ENCODE measurements around the gene DUS1L.

DUS1L gene

DNA sequence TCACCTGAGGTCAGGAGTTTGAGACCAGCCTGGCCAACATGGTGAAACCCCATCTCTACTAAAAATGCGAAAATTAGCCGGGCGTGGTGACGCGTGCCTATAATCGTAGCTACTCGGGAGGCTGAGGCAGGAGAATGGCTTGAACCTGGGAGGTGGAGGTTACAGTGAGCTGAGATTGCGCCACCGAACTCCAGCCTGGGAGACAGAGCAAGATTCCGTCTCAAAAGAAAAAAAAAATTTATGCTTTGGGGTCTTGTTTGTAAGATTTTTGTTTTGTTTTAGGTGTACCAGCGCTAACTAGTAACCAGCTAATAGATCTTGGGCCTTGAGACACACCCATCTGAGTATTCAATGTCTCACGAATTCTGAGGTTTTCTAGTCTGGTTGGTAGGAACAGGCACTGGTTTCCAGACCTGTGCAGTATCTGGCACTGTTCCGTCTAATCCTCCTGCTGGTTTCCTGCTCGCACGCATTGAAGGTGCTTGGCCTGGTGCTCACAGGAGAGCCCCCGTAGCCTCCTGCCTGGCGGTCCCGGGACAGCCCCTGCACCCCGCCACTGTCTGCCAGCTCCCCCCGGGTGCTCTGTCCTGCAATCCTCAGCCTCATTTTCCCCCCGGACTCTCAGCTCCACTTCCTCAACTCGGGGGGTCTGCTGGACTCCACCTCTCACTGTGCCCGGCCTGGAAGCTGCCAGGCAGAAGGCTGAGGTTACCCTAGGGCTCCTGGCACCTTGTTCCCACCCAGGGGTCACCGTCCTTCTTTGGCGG, 10.6 kb upstream of the DUS1L start:
- no peak for DNase-seq

GRCh38 chr17:82073446-82073845, 7.8 kb upstream of the DUS1L start:
- no peak for DNase-seq

DNA sequence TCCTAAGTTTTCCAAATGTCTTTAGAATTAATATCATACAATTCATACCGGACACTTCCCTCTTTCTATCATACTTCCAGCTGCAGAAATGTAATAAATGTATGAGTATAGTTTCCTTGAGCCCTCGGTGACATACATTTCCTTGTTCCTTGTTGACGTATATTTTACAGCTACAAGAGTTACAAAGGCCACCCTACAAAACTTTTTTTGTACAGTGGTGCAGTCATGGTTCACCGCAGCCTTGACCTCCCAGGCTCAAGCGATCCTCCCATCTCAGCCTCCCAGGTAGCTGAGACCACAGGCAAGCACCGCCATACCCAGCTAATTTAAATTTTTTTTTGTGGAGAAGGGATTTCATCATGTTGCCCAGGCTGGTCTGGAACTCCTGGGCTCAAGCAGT, 7.2 kb upstream of the DUS1L start:
- DNase-seq = no peak

GRCh38 chr17:82070611-82071010, 5.0 kb upstream of the DUS1L start:
- DNase-seq = no peak

DNA sequence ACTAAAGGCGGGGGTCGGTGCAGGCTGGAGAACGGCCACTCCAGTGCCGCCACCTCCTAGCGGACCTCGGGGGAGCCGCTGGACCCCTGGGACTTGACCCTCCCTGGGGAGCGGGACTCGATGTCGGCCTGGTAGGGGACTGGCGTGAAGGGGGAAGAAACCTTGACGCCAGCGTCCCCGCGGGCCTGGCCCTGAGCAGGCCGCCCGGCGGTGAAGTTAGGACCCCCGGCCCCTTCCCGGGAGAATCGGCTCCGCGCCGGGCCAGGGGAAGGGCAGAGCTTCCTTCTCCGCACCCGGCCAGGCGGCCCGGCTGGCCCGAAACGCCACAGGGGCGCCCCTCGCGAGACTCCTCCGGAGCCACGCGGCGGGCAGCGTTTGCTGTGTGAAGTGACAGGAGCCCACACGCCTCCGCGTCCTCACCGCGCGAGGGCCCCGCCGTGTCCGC, 389 bp downstream of the DUS1L start:
- no peak for DNase-seq

DNA sequence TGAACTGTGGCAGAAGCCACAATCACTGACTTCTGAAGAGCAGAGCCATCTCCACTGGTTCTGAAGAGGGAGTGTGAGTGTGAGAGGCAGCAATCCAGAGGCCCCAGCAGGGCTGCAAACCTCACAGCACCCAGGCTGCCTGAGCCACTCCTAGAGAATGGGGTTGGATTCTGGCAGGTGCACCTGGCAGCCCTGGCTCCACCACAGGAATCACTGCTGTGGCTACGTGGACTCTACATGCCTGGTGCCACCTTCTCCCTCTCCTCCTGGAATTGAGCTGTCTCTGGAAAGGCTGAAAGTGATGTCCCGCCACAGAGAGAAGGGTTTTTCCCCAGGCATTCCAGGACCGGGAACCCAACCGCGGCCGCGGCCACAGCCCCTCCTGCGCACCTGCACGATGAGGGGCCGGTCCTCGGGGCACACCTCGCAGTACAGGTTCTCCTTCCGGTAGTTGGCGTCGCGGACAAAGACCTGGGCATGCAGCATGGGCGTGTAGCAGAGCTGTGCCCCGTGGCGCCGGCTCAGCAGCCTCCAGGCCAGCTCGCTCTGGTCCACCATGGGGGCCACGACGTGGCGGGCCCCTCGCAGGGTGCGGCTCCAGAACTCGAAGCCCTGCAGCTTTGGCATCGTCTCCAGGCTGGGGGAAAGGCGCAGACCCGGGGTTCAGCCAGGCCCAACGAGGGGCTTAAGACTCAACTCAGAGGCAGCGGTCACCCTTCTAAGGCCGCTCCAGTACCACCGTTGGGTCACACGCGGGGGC, 991 bp downstream of the DUS1L start:
- DNase-seq = no peak

- no peak for DNase-seq
Measured at GRCh38 chr17:82063424-82064415, 1.9 kb downstream of the DUS1L start.

GRCh38 chr17:82062984-82063368, 2.6 kb downstream of the DUS1L start:
- no peak for DNase-seq

GRCh38 chr17:82062076-82062983, 3.3 kb downstream of the DUS1L start:
- DNase-seq = no peak

- no peak for DNase-seq
Measured at GRCh38 chr17:82061047-82061925, 4.3 kb downstream of the DUS1L start.

DNA sequence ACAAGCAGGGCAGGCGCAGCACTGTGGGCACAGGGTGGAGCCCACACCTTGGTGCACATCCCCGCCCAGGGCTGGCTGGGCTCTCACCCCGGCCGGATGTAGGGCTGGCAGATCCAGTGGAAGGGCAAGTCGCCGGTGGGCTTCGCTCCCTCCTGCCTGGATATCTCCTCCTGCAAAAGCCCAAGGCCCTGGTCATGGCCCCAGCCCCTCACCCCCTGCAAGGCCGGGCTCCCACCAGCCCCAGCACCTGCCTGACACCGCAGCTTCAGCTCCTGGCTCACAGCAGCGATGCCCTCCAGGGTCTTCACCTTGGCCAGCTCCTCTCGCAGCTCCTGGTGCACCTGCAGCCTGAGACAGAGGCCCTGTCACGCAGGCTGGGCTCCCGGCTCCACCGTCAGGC, 5.0 kb downstream of the DUS1L start:
- DNase-seq = no peak

DNA sequence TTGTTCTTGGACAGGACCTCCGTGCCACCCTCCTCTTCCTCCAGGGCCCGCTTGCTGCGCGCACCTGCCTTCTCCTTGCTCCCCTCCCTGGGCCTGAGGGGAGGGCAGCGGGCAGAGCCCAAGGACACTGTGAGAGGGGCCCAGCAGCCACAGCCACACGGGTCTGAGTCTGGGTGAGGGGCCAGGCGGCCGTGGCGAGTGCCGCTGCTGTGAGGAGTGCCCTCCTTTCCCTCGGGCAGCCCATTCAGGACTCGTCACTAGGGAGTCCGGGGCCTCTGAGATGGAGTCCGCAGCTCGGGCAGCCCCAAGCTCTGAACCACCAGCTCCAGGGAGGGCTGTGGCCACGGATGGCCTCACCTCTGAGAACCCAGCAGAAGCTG, 5.6 kb downstream of the DUS1L start:
- DNase-seq = no peak

DNA sequence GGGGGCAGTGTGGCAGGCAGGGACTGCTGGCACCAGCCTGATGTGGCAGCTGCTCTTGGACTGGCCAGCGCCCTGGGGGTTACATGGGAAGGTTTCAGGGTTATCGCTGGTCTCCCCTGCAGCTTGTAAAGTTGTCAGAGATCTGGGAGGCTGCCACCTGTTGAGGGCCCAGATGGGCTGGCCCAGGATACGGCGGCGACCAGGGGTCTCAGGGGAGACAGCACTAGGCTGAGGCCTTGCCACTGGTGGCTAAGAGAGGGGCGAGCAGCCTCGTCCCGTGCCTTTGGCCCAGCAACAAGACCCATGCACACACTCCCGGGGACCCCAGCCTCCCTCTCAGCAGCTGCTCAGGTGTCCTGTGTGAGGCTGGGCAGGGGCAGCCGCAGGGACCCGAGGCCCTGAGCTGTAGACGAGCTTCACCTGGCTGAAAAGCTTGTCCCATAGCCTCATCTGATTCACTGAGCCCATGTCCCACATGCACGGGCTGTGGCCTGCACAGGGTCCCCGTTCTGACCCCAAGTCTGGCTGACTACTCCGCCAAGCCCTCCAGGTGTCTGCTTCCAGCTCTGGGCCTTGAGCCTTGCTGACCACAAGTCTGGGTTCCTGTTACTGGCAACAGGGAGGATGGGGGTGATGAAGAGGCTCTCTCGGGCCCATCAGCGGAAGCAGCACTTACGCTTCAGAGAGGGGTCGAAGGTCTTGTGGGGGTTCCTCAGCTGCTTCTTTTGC, 6.2 kb downstream of the DUS1L start:
- no peak for DNase-seq

DNA sequence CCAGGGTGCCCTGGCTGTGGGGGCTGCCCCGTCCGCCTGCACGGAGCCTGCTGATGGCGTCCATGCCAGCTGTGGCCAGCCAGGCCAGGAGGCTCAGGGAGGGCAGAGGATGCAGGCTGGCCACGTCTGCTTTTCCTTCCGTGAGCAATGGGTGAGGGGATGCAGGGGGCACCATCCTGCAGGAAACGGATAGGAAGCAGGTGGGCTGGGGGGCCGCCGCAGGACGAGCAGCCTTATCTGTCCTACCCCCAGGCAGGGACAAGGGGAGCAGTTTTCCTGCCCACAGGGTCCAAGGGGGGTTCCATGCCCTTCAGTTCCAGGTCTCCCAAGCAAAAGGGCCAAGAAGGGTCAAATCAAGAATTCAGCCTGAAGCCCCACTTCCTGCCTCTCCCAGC, 6.8 kb downstream of the DUS1L start:
- no peak for DNase-seq

GRCh38 chr17:82058230-82058854, 7.3 kb downstream of the DUS1L start:
- DNase-seq = no peak

DNA sequence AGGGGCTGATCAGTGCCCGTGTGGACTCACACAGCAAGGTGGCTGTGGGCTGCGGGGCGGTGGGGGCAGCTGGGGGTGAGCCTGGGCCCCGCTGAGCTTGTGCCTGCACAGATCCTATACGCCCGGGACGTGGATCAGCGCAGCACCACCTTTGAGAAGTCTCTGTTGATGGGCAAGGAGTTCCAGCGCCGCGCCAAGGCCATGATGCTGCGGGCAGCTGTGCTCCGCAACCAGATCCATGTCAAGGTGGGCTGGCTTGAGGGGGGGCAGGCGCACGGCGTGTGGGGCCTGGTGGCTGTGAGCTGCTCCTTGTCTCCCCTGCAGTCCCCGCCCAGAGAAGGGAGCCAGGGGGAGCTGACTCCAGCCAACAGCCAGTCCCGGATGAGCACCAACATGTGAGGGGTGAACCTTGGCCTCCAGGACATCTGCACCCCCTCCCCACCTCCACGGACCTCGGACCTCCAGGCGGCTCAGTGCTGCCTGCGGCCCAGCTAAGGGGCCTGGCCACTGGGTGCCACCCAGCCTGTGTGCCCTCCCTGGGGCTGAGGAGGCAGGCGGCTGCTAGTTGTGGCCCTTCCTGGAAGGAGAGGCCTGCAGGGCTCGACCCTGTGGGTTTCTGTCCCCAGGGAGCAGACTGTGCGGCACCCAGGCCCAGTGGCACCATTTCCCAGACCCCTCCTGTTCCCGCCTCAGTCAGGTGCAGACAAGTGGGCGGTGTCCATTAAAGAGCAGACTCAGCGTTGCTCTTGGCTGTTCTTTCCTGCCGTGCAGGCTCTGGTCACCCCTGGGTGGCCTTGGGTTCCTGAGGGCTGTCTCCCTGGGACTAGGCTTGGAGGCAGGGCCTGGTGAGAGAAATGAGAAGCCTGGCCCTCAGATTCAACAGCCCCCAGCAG, 8.6 kb downstream of the DUS1L start:
- DNase-seq = no peak

- DNase-seq = no peak
Measured at GRCh38 chr17:82055965-82056728, 9.5 kb downstream of the DUS1L start.
